Activated naive CD4-positive, alpha-beta T cell treated with anti-CD3 and anti-CD28 coated beads for 36 hours (primary cell): Measurements from ENCODE around the gene BLTP2. TPM values are rescaled to one million over a fixed set of nuclear protein-coding genes. Genes with fewer than 3 reads are reported as not detected.

Source experiments
- total RNA-seq, 2 experiments: library from RNA; stranded (reverse); gene quantifications; one replicate each; pipeline ENCODE4 v1.2.3, GENCODE V29; 2021

BLTP2 gene
- total RNA-seq, 2 experiments from 2014 or later: 89.4 to 92.0 TPM

Other genes with a start within 250 kb of the BLTP2 start
- 1 to 10 TPM; 1.8 to 2.4 TPM for gene SLC46A1, start 238.9 kb downstream of the BLTP2 start, total RNA-seq
- not detected for gene SLC13A2, start 171.5 kb downstream of the BLTP2 start, total RNA-seq
- gene FOXN1, start 138.8 kb downstream of the BLTP2 start, total RNA-seq: not detected
- gene UNC119, start 92.5 kb downstream of the BLTP2 start, total RNA-seq: 10 to 100 TPM; 48.6 to 50.3 TPM
- gene PIGS, start 73.6 kb downstream of the BLTP2 start, total RNA-seq: 10 to 100 TPM; 34.8 to 36.0 TPM
- gene ALDOC, start 68.3 kb downstream of the BLTP2 start, total RNA-seq: 10 to 100 TPM; 65.6 to 66.2 TPM
- 100 to 1,000 TPM; 210 to 216 TPM for gene SPAG5, start 46.1 kb downstream of the BLTP2 start, total RNA-seq
- gene RSKR, start 31.0 kb downstream of the BLTP2 start, total RNA-seq: 10 to 100 TPM; 15.6 TPM
- gene SDF2, start 16.7 kb upstream of the BLTP2 start, total RNA-seq: 10 to 100 TPM; 30.3 to 30.9 TPM
- gene SUPT6H, start 17.0 kb upstream of the BLTP2 start, total RNA-seq: 10 to 100 TPM; 50.8 to 52.1 TPM
- gene PROCA1, start 66.7 kb upstream of the BLTP2 start, total RNA-seq: 1 to 10 TPM; 2.1 to 3.1 TPM
- 10 to 100 TPM; 10.2 to 12.3 TPM for gene RAB34, start 72.7 kb upstream of the BLTP2 start, total RNA-seq
- gene RPL23A, start 74.8 kb upstream of the BLTP2 start, total RNA-seq: 1,000 to 10,000 TPM; 2,756 to 2,921 TPM
- gene TLCD1, start 81.1 kb upstream of the BLTP2 start, total RNA-seq: 1 to 10 TPM; 4.0 to 4.6 TPM
- gene NEK8, start 83.6 kb upstream of the BLTP2 start, total RNA-seq: 1 to 10 TPM; 3.1 to 3.2 TPM
- gene TRAF4, start 98.9 kb upstream of the BLTP2 start, total RNA-seq: 10 to 100 TPM; 75.9 to 80.4 TPM
- gene FAM222B, start 197.6 kb upstream of the BLTP2 start, total RNA-seq: 10 to 100 TPM; 11.2 TPM
- 10 to 100 TPM; 51.2 to 60.4 TPM for gene ERAL1, start 209.9 kb upstream of the BLTP2 start, total RNA-seq